Adrenal gland (tissue), 12 donors: Measurements from ENCODE around the gene EXD2. TPM values are rescaled to one million over a fixed set of nuclear protein-coding genes. Genes with fewer than 3 reads are reported as not detected.

ENCODE experiments used
- DNase-seq, 7 donors: peaks; one replicate each; pipeline ENCODE4 v3.0.0-alpha.2; 2019 to 2020
- H3K27ac ChIP-seq, 5 donors: fragments of 200-600 bp; sonication (generic) in 4 of 5; 1 replicate in 3 of 5; 2 replicates in 2 of 5; pipeline versions ENCODE4 v1.5.1 to v1.8.0; 2016 to 2020; ENCODE audit warnings: mild to moderate bottlenecking in 1 of 5
- H3K27me3 ChIP-seq: fragments of 200-600 bp; 2 replicates; pipeline ENCODE4 v1.8.0; 2021
- H3K36me3 ChIP-seq, 2 donors: fragments of 200-600 bp; replicated peaks in 1 of 2; 1 replicate in 1 of 2; 2 replicates in 1 of 2; pipeline versions ENCODE4 v1.5.1 to v1.8.0; 2018 to 2022
- H3K4me1 ChIP-seq, 2 donors: fragments of 200-600 bp; replicated peaks in 1 of 2; 1 replicate in 1 of 2; 2 replicates in 1 of 2; pipeline versions ENCODE4 v1.5.1 to v1.8.0; 2018 to 2021
- H3K4me3 ChIP-seq, 4 donors: fragments of 200-600 bp; sonication (generic) in 3 of 4; one replicate each; pipeline ENCODE4 v1.5.1; 2016 to 2018
- H3K9me3 ChIP-seq, 3 donors: fragments of 200-600 bp; sonication (generic) in 1 of 3; replicated peaks in 1 of 3; 1 replicate in 2 of 3; 2 replicates in 1 of 3; pipeline versions ENCODE4 v1.5.1 to v1.8.0; 2016 to 2021
- CTCF ChIP-seq, 6 experiments: fragments of 450-650 bp in 4 of 6; fragments of 200-600 bp in 2 of 6; sonication (generic) in 1 of 6; IDR thresholded peaks; 1 replicate in 5 of 6; 2 replicates in 1 of 6; pipeline versions ENCODE4 v1.5.1 to v1.8.0; 2016 to 2021; ENCODE audit warnings: antibody characterized with exemption in 6 of 6, mild to moderate bottlenecking in 2 of 6, moderate library complexity in 1 of 6
- POLR2A ChIP-seq, 2 donors: fragments of 450-650 bp; IDR thresholded peaks; one replicate each; pipeline ENCODE4 v1.6.1; 2017; ENCODE audit warnings: antibody characterized with exemption in 2 of 2, mild to moderate bottlenecking in 2 of 2, moderate library complexity in 1 of 2
- WGBS, 4 donors: extraction: QIAGEN DNeasy Blood & Tissue Kit in 2 of 4; methylation state at CpG; one replicate each; pipeline versions ENCODE4 v1.1.5 to v1.1.7; 2013 to 2017; 5-methylcytosine and 5-hydroxymethylcytosine counted together
- intact Hi-C, 2 donors: fragments of 100-400 bp; cut with DNase I; formaldehyde crosslinking; loops; one replicate each; pipeline versions ENCODE4 v1.14.1 to v1.15.0; 2022 to 2023
- polyA plus RNA-seq, 3 donors: library from polyadenylated mRNA; stranded (reverse); fragments of 200-250 nt in 2 of 3; fragments of 350-450 nt in 1 of 3; fragmentation: Illumina TruSeq in 1 of 3; extraction: RNeasy Lipid Tissue Mini Kit (QIAGEN cat#74804) in 1 of 3; gene quantifications; one replicate each; pipeline ENCODE4 v1.2.3, GENCODE V29; 2013 to 2014
- total RNA-seq, 9 donors: library from RNA; depleted of rRNA in 4 of 9; stranded (reverse); fragments of >200 nt in 4 of 9; fragments of 120-200 nt in 1 of 9; fragmentation: NEBNext Ultra II Directional in 1 of 9; extraction: Animal tissue kit (Norgen Biotek cat#: 25700) in 1 of 9; gene quantifications; one replicate each; pipeline versions ENCODE4 v1.1.0 to v1.2.4, GENCODE V29; 2013 to 2023
- donor health status: healthy with polysubstance abuse.
- donor health status: Bipolar disorder and iron deficiency.
- donor health status: DM: yes; HTN: yes; CAD: no.
- donor health status: DM: no; HTN: no; CAD: no.
- donor health status: DM: no; HTN: no; CAD: no.
- donor health status: DM: yes; HTN: yes; CAD: no.

Gene EXD2
- total and polyA plus RNA-seq, 12 donors = 6.4 to 23.0 (median 15.6) TPM

GRCh38 chr14:69237142-69237541 is 45.8 kb downstream of the EXD2 start:
- H3K27me3 ChIP-seq = no peaks in the 10 kb centered on the region
- peaks cover 0 to 64% of the 10 kb centered on the region in 2 donors for H3K36me3 ChIP-seq
- intact Hi-C loops = no loop called here
- H3K4me1 ChIP-seq = no peaks in the 10 kb centered on the region
- no peak for TF ChIP-seq POLR2A (IDR thresholded peaks at IDR 0.05)
- TF ChIP-seq CTCF (IDR thresholded peaks at IDR 0.05) = no peak
- H3K4me3 ChIP-seq = no peak overlapping the region
- H3K9me3 ChIP-seq = no peaks in the 10 kb centered on the region
- WGBS, 4 donors = 88 to 100% (median 100%) methylated on average over 1 of the region's 1 CpG
- no peak for DNase-seq
- no peak overlapping the region for H3K27ac ChIP-seq

GRCh38 chr14:69237584-69237983 is 46.3 kb downstream of the EXD2 start:
- whole genome bisulfite sequencing, 4 donors = 85 to 92% (median 89%) methylated on average over 4 to 12 of the region's 12 CpGs
- H3K27me3 ChIP-seq = no peaks in the 10 kb centered on the region
- intact Hi-C loops = no loop called here
- no peaks in the 10 kb centered on the region for H3K4me1 ChIP-seq
- no peak overlapping the region for H3K27ac ChIP-seq
- no peak overlapping the region for H3K4me3 ChIP-seq
- DNase-seq = no peak
- TF ChIP-seq POLR2A (IDR thresholded peaks at IDR 0.05) (no peak), CTCF (IDR thresholded peaks at IDR 0.05) (no peak)
- H3K36me3 ChIP-seq = peaks cover 0 to 61% of the 10 kb centered on the region in 2 donors
- H3K9me3 ChIP-seq = no peaks in the 10 kb centered on the region

GRCh38 chr14:69238883-69239282 is 47.6 kb downstream of the EXD2 start:
- peaks cover 0 to 61% of the 10 kb centered on the region in 2 donors for H3K36me3 ChIP-seq
- intact Hi-C loops = no loop called here
- H3K4me3 ChIP-seq = no peak overlapping the region
- H3K9me3 ChIP-seq = no peaks in the 10 kb centered on the region
- TF ChIP-seq POLR2A (IDR thresholded peaks at IDR 0.05) (no peak), CTCF (IDR thresholded peaks at IDR 0.05) (no peak)
- H3K27me3 ChIP-seq = no peaks in the 10 kb centered on the region
- 92 to 100% (median 94%) methylated on average over 4 of the region's 4 CpGs for WGBS, 4 donors
- no peaks in the 10 kb centered on the region for H3K4me1 ChIP-seq
- DNase-seq = no peak
- no peak overlapping the region for H3K27ac ChIP-seq

- TF ChIP-seq POLR2A (IDR thresholded peaks at IDR 0.05) = no peak
- no peak for TF ChIP-seq CTCF (IDR thresholded peaks at IDR 0.05)
- Histone ChIP-seq H3K4me3 (no peak overlapping the region), H3K27ac (no peak overlapping the region), H3K36me3 (peaks cover 0 to 49% of the 10 kb centered on the region in 2 donors), H3K27me3 (no peaks in the 10 kb centered on the region), H3K4me1 (no peaks in the 10 kb centered on the region), H3K9me3 (no peaks in the 10 kb centered on the region)
- no peak for DNase-seq
- intact Hi-C loops = loop anchor here (5.0 kb wide), 3 partner anchors 117 to 222 kb away; no protein-coding TSS in a partner anchor
- WGBS, 4 donors = 80 to 83% (median 80%) methylated on average over 13 of the region's 13 CpGs
Observed at GRCh38 chr14:69240527-69241173, 49.4 kb downstream of the EXD2 start.
